Mucosa of stomach (tissue), 1 donor: ENCODE measurements around the gene METAP1D.
"Not testable (repeated sequence)": the region's sequence is repeated elsewhere in the genome, so short reads cannot be mapped to it uniquely, and the experiment has no call there.

Experiments used
- H3K27me3 ChIP-seq: one replicate; pipeline ENCODE4 v1.7.0; 2013; ENCODE audit warnings: mild to moderate bottlenecking, low read length; ENCODE audit not compliant: control insufficient read depth, insufficient read depth
- H3K36me3 ChIP-seq: one replicate; pipeline ENCODE4 v1.7.0; 2013; ENCODE audit warnings: low read length; ENCODE audit not compliant: control insufficient read depth, insufficient read depth
- H3K4me1 ChIP-seq: one replicate; pipeline ENCODE4 v1.7.0; 2013; ENCODE audit warnings: mild to moderate bottlenecking, low read length; ENCODE audit not compliant: control insufficient read depth, insufficient read depth
- H3K4me3 ChIP-seq: one replicate; pipeline ENCODE4 v1.7.0; 2013; ENCODE audit warnings: low read length
- H3K9ac ChIP-seq: one replicate; pipeline ENCODE4 v1.7.0; 2013; ENCODE audit warnings: mild to moderate bottlenecking, low read length, moderate library complexity
- H3K9me3 ChIP-seq: one replicate; pipeline ENCODE4 v1.7.0; 2013; ENCODE audit warnings: mild to moderate bottlenecking, low read length, moderate library complexity; ENCODE audit not compliant: control insufficient read depth
- donor health status: Pancreatic carcinoma.

The METAP1D gene

GRCh38 chr2:172056293-172056692, 56.5 kb downstream of the METAP1D start:
- Histone ChIP-seq H3K27me3 (no peaks in the 10 kb centered on the region), H3K4me3 (no peak overlapping the region), H3K4me1 (no peaks in the 10 kb centered on the region), H3K9me3 (no peaks in the 10 kb centered on the region), H3K9ac (no peak overlapping the region), H3K36me3 (no peaks in the 10 kb centered on the region)

GRCh38 chr2:172058660-172059059, 58.9 kb downstream of the METAP1D start:
- H3K4me1 ChIP-seq, result no peaks in the 10 kb centered on the region
- H3K9me3 ChIP-seq, result no peaks in the 10 kb centered on the region
- H3K27me3 ChIP-seq, result no peaks in the 10 kb centered on the region
- H3K36me3 ChIP-seq, result no peaks in the 10 kb centered on the region
- H3K9ac ChIP-seq, result no peak overlapping the region
- no peak overlapping the region for H3K4me3 ChIP-seq

GRCh38 chr2:172060118-172060517, 60.4 kb downstream of the METAP1D start:
- not testable (repeated sequence) for H3K9me3 ChIP-seq, H3K27me3 ChIP-seq, H3K4me1 ChIP-seq

GRCh38 chr2:172062402-172063004, 62.8 kb downstream of the METAP1D start:
- no peak overlapping the region for H3K4me3 ChIP-seq
- H3K9ac ChIP-seq, result no peak overlapping the region
- H3K4me1 ChIP-seq, result no peaks in the 10 kb centered on the region
- no peaks in the 10 kb centered on the region for H3K27me3 ChIP-seq
- no peaks in the 10 kb centered on the region for H3K36me3 ChIP-seq
- no peaks in the 10 kb centered on the region for H3K9me3 ChIP-seq

More at GRCh38 chr2:172060118-172060517, 60.4 kb downstream of the METAP1D start:
- not testable (repeated sequence) for H3K9ac ChIP-seq, H3K36me3 ChIP-seq, H3K4me3 ChIP-seq

GRCh38 chr2:172063446-172063845, 63.7 kb downstream of the METAP1D start:
- Histone ChIP-seq H3K4me1 (no peaks in the 10 kb centered on the region), H3K9me3 (no peaks in the 10 kb centered on the region), H3K36me3 (no peaks in the 10 kb centered on the region), H3K27me3 (no peaks in the 10 kb centered on the region), H3K4me3 (no peak overlapping the region), H3K9ac (no peak overlapping the region)

GRCh38 chr2:172065111-172065510, 65.4 kb downstream of the METAP1D start:
- no peaks in the 10 kb centered on the region for H3K27me3 ChIP-seq
- H3K36me3 ChIP-seq, result no peaks in the 10 kb centered on the region
- no peak overlapping the region for H3K4me3 ChIP-seq
- H3K9me3 ChIP-seq, result no peaks in the 10 kb centered on the region
- H3K9ac ChIP-seq, result no peak overlapping the region
- H3K4me1 ChIP-seq, result no peaks in the 10 kb centered on the region

GRCh38 chr2:172066394-172066886, 66.7 kb downstream of the METAP1D start:
- no peaks in the 10 kb centered on the region for H3K27me3 ChIP-seq
- no peaks in the 10 kb centered on the region for H3K4me1 ChIP-seq
- no peak overlapping the region for H3K9ac ChIP-seq
- H3K9me3 ChIP-seq, result no peaks in the 10 kb centered on the region
- no peak overlapping the region for H3K4me3 ChIP-seq
- no peaks in the 10 kb centered on the region for H3K36me3 ChIP-seq

- H3K36me3 ChIP-seq, H3K4me1 ChIP-seq, H3K4me3 ChIP-seq, H3K9ac ChIP-seq, H3K9me3 ChIP-seq, H3K27me3 ChIP-seq: not testable (repeated sequence)
Observed at GRCh38 chr2:172067905-172068304, 68.2 kb downstream of the METAP1D start.

- Histone ChIP-seq H3K4me1 (no peaks in the 10 kb centered on the region), H3K36me3 (no peaks in the 10 kb centered on the region), H3K4me3 (no peak overlapping the region), H3K9me3 (no peaks in the 10 kb centered on the region), H3K9ac (no peak overlapping the region), H3K27me3 (no peaks in the 10 kb centered on the region)
Observed at GRCh38 chr2:172070936-172071335, 71.2 kb downstream of the METAP1D start.

GRCh38 chr2:172072303-172072702, 72.5 kb downstream of the METAP1D start:
- no peaks in the 10 kb centered on the region for H3K27me3 ChIP-seq
- no peaks in the 10 kb centered on the region for H3K4me1 ChIP-seq
- H3K36me3 ChIP-seq, result no peaks in the 10 kb centered on the region
- no peak overlapping the region for H3K9ac ChIP-seq
- no peak overlapping the region for H3K4me3 ChIP-seq
- no peaks in the 10 kb centered on the region for H3K9me3 ChIP-seq

- Histone ChIP-seq H3K36me3 (no peaks in the 10 kb centered on the region), H3K4me3 (no peak overlapping the region), H3K27me3 (no peaks in the 10 kb centered on the region), H3K4me1 (no peaks in the 10 kb centered on the region), H3K9ac (no peak overlapping the region), H3K9me3 (no peaks in the 10 kb centered on the region)
Observed at GRCh38 chr2:172072706-172073105, 73.0 kb downstream of the METAP1D start.

GRCh38 chr2:172073518-172073917, 73.8 kb downstream of the METAP1D start:
- Histone ChIP-seq H3K9ac (no peak overlapping the region), H3K27me3 (peaks cover 2% of the 10 kb centered on the region), H3K4me1 (no peaks in the 10 kb centered on the region), H3K4me3 (no peak overlapping the region), H3K9me3 (no peaks in the 10 kb centered on the region), H3K36me3 (no peaks in the 10 kb centered on the region)

- Histone ChIP-seq H3K4me3 (no peak overlapping the region), H3K27me3 (peaks cover 4% of the 10 kb centered on the region), H3K9ac (no peak overlapping the region), H3K9me3 (no peaks in the 10 kb centered on the region), H3K4me1 (no peaks in the 10 kb centered on the region), H3K36me3 (no peaks in the 10 kb centered on the region)
Observed at GRCh38 chr2:172074254-172074653, 74.5 kb downstream of the METAP1D start.
